ENCODE data around the gene CCIN. TPM values are rescaled to one million over a fixed set of nuclear protein-coding genes. Genes with fewer than 3 reads are reported as not detected.

The CCIN gene
- total RNA-seq, 2 donors from 2014 or later, result 0.18 to 0.35 TPM

DNA sequence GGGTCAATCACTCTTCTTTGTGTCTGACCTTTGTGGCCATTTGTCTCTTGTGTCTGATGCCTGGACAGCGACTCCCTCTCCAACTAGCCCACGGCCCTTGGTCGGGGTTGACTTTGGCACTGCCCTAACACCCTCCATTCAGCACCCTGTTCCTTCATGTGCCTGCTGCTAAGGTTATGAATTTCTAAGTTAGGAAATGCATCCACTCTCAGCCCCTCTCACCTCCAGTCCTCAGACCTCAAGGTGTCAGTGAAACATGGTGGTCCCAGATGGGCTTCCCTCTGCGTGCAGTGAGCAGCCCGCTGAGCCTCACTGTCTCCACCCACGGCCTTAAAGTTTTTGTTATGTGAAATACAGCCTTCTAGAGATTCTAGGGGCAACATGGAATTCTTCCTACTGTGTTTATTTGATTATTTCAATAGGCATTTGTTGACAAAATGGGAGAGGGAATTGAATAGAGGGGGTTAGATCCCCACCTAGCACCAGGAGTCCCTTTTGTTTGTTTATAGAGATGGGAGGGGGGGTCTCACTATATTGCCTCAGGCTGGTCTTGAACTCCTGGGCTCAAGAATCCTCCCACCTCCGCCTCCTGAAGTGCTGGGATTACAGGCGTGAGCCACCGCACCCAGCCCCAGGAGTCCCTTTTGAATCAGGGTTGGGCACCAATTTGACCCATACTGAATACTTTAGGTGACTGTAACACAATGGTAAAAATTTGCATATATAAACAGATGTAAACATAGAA is 34.3 kb upstream of the CCIN start:
- Mint-ChIP-seq H3K27me3 (ENCODE audit: insufficient read depth) (peaks cover 71% of the 10 kb centered on the region), H3K36me3 (ENCODE audit: low read depth) (no peaks in the 10 kb centered on the region), H3K4me3 (peak overlapping the region; percentile 70), H3K4me1 (peaks cover 24% of the 10 kb centered on the region), H3K9me3 (no peaks in the 10 kb centered on the region), H3K27ac (no peak overlapping the region)
- no peak overlapping the region for H3K27ac ChIP-seq (ENCODE audit: low read depth, low read length)
- H3K4me1 ChIP-seq (ENCODE audit: control insufficient read depth, insufficient read depth, low read length), result no peaks in the 10 kb centered on the region
- H3K4me3 ChIP-seq (ENCODE audit: low read length), result no peak overlapping the region
- 33 to 39% methylated on average over 5 to 9 of the region's 9 CpGs for WGBS, 2 experiments (ENCODE audit: insufficient coverage in 1 of 2, insufficient read length in 1 of 2)
- H3K9me3 ChIP-seq (ENCODE audit: control insufficient read depth, low read length), result no peaks in the 10 kb centered on the region
- peaks cover 16% of the 10 kb centered on the region for H3K27me3 ChIP-seq (ENCODE audit: control insufficient read depth, insufficient read depth, low read length, poor library complexity, severe bottlenecking)
- TF ChIP-seq, protein P1, sequence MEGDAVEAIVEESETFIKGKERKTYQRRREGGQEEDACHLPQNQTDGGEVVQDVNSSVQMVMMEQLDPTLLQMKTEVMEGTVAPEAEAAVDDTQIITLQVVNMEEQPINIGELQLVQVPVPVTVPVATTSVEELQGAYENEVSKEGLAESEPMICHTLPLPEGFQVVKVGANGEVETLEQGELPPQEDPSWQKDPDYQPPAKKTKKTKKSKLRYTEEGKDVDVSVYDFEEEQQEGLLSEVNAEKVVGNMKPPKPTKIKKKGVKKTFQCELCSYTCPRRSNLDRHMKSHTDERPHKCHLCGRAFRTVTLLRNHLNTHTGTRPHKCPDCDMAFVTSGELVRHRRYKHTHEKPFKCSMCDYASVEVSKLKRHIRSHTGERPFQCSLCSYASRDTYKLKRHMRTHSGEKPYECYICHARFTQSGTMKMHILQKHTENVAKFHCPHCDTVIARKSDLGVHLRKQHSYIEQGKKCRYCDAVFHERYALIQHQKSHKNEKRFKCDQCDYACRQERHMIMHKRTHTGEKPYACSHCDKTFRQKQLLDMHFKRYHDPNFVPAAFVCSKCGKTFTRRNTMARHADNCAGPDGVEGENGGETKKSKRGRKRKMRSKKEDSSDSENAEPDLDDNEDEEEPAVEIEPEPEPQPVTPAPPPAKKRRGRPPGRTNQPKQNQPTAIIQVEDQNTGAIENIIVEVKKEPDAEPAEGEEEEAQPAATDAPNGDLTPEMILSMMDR (conservative IDR thresholded peaks at IDR 0.05), result no peak
- H3K9ac ChIP-seq (ENCODE audit: extremely low read depth, low read length, poor library complexity, severe bottlenecking), result no peak overlapping the region
- DNase-seq, result peak; percentile 66
- H3K36me3 ChIP-seq (ENCODE audit: control insufficient read depth, insufficient read depth, low read length), result no peaks in the 10 kb centered on the region

- Histone ChIP-seq H3K4me3 (ENCODE audit: low read length) (peak overlapping the region; percentile 91), H3K27ac (ENCODE audit: low read depth, low read length) (no peak overlapping the region), H3K36me3 (ENCODE audit: control insufficient read depth, insufficient read depth, low read length) (no peaks in the 10 kb centered on the region), H3K27me3 (ENCODE audit: control insufficient read depth, insufficient read depth, low read length, poor library complexity, severe bottlenecking) (peaks cover 16% of the 10 kb centered on the region), H3K4me1 (ENCODE audit: control insufficient read depth, insufficient read depth, low read length) (no peaks in the 10 kb centered on the region), H3K9ac (ENCODE audit: extremely low read depth, low read length, poor library complexity, severe bottlenecking) (no peak overlapping the region), H3K9me3 (ENCODE audit: control insufficient read depth, low read length) (no peaks in the 10 kb centered on the region)
- Mint-ChIP-seq H3K36me3 (ENCODE audit: low read depth) (no peaks in the 10 kb centered on the region), H3K4me3 (peak overlapping the region; percentile 70), H3K9me3 (no peaks in the 10 kb centered on the region), H3K4me1 (peaks cover 24% of the 10 kb centered on the region), H3K27ac (no peak overlapping the region), H3K27me3 (ENCODE audit: insufficient read depth) (peaks cover 73% of the 10 kb centered on the region)
- DNase-seq, result peak; percentile 84
- TF ChIP-seq, protein P1 (conservative IDR thresholded peaks at IDR 0.05), result no peak
- 1 to 3% methylated on average over 17 to 18 of the region's 18 CpGs for WGBS, 2 experiments (ENCODE audit: insufficient coverage in 1 of 2, insufficient read length in 1 of 2)
Measured at GRCh38 chr9:36135741-36136271, 33.4 kb upstream of the CCIN start.

- H3K9me3 ChIP-seq (ENCODE audit: control insufficient read depth, low read length), result no peaks in the 10 kb centered on the region
- peak within 1 kb of the TSS; percentile 23 for H3K27ac Mint-ChIP-seq
- TF ChIP-seq, protein P1 (conservative IDR thresholded peaks at IDR 0.05), result peak; percentile 60
- peak within 1 kb of the TSS; percentile 70 for H3K4me3 Mint-ChIP-seq
- no peaks in the 10 kb centered on the region for H3K36me3 Mint-ChIP-seq (ENCODE audit: low read depth)
- H3K27ac ChIP-seq (ENCODE audit: low read depth, low read length), result no peak within 1 kb of the TSS
- H3K9ac ChIP-seq (ENCODE audit: extremely low read depth, low read length, poor library complexity, severe bottlenecking), result peak within 1 kb of the TSS; percentile 66
- no peaks in the 10 kb centered on the region for H3K4me1 ChIP-seq (ENCODE audit: control insufficient read depth, insufficient read depth, low read length)
- DNase-seq, result peak; percentile 84
- H3K4me3 ChIP-seq (ENCODE audit: low read length), result peak within 1 kb of the TSS; percentile 91
- peaks cover 71% of the 10 kb centered on the region for H3K27me3 Mint-ChIP-seq (ENCODE audit: insufficient read depth)
- H3K27me3 ChIP-seq (ENCODE audit: control insufficient read depth, insufficient read depth, low read length, poor library complexity, severe bottlenecking), result peaks cover 16% of the 10 kb centered on the region
- H3K36me3 ChIP-seq (ENCODE audit: control insufficient read depth, insufficient read depth, low read length), result no peaks in the 10 kb centered on the region
- 0% methylated on average over 31 to 83 of the region's 83 CpGs for WGBS, 2 experiments (ENCODE audit: insufficient coverage in 1 of 2, insufficient read length in 1 of 2)
- peaks cover 25% of the 10 kb centered on the region for H3K4me1 Mint-ChIP-seq
- no peaks in the 10 kb centered on the region for H3K9me3 Mint-ChIP-seq
Measured at GRCh38 chr9:36136272-36136893, 32.8 kb upstream of the CCIN start, which contains the start of gene GLIPR2. TSS of gene GLIPR2 (plus strand) at chr9:36136733. CDS start at chr9:36136779, 46 bp downstream.

Data from endodermal cell (in vitro differentiated cells).